Smooth muscle cell (in vitro differentiated cells): ENCODE measurements around the gene NT5C1B. TPM values are rescaled to one million over a fixed set of nuclear protein-coding genes. Genes with fewer than 3 reads are reported as not detected.

Experiments
- DNase-seq: peaks from one replicate; lab custom pipeline; 2025; ENCODE audit not compliant: unreplicated experiment; lab: John Stamatoyannopoulos, UW
- H2AFZ ChIP-seq: fragments of 200-600 bp; sonication (generic); 2 replicates; pipeline ENCODE4 v1.6.0; 2016; ENCODE audit warnings: antibody characterized with exemption, low read depth, mild to moderate bottlenecking
- H3F3A ChIP-seq: fragments of 200-600 bp; sonication (generic); 2 replicates; pipeline ENCODE4 v1.6.0; 2017; ENCODE audit warnings: antibody characterized with exemption, low read depth
- H3K27ac ChIP-seq: fragments of 200-600 bp; sonication (generic); 2 replicates; pipeline ENCODE4 v1.5.1; 2016; ENCODE audit warnings: low read depth, mild to moderate bottlenecking
- H3K27me3 ChIP-seq: fragments of 200-600 bp; sonication (generic); 2 replicates; pipeline ENCODE4 v1.6.1; 2016; ENCODE audit warnings: low read depth, mild to moderate bottlenecking
- H3K36me3 ChIP-seq: fragments of 200-600 bp; sonication (generic); 2 replicates; pipeline ENCODE4 v1.5.1; 2016; ENCODE audit warnings: low read depth
- H3K4me1 ChIP-seq: fragments of 200-600 bp; sonication (generic); 2 replicates; pipeline ENCODE4 v1.5.1; 2016; ENCODE audit warnings: low read depth
- H3K4me2 ChIP-seq: fragments of 200-600 bp; sonication (generic); 2 replicates; pipeline ENCODE4 v1.6.0; 2016; ENCODE audit warnings: mild to moderate bottlenecking
- H3K4me3 ChIP-seq: fragments of 200-600 bp; sonication (generic); 2 replicates; pipeline ENCODE4 v1.5.1; 2016; ENCODE audit warnings: mild to moderate bottlenecking
- H3K79me2 ChIP-seq: fragments of 200-600 bp; sonication (generic); 2 replicates; pipeline ENCODE4 v1.6.0; 2016; ENCODE audit warnings: low read depth, mild to moderate bottlenecking
- H3K9ac ChIP-seq: fragments of 200-600 bp; sonication (generic); 2 replicates; pipeline ENCODE4 v1.6.0; 2016; ENCODE audit warnings: low read depth
- H3K9me3 ChIP-seq: fragments of 200-600 bp; sonication (generic); replicated peaks from 2 replicates; pipeline ENCODE4 v1.5.1; 2016; ENCODE audit warnings: low read depth
- H4K20me1 ChIP-seq: fragments of 200-600 bp; sonication (generic); 2 replicates; pipeline ENCODE4 v1.6.0; 2016; ENCODE audit warnings: low read depth
- CTCF ChIP-seq: fragments of 200-600 bp; sonication (generic); IDR thresholded peaks from 2 replicates; pipeline ENCODE4 v1.5.1; 2017; ENCODE audit warnings: borderline replicate concordance, mild to moderate bottlenecking, antibody characterized with exemption; ENCODE audit not compliant: insufficient read depth, poor library complexity, severe bottlenecking
- WGBS: methylation state at CpG from one replicate; pipeline ENCODE4 v1.1.7; 2016; ENCODE audit warnings: low lambda C conversion rate; 5-methylcytosine and 5-hydroxymethylcytosine counted together
- polyA plus RNA-seq: library from polyadenylated mRNA; unstranded; fragments of >200 nt; fragmentation: Nextera tagmentation; extraction: Ambion mirVana; gene quantifications from 2 replicates; pipeline ENCODE4 v1.2.1, GENCODE V29; 2016
- total RNA-seq: library from RNA; depleted of rRNA; stranded (reverse); fragments of >200 nt; gene quantifications from 2 replicates; pipeline ENCODE4 v1.2.3, GENCODE V29; 2014

NT5C1B gene
- total and polyA plus RNA-seq, 2 experiments from 2014 or later = not detected

GRCh38 chr2:18544171-18544570 is 45.2 kb downstream of the NT5C1B start:
- H3K4me2 ChIP-seq = no peak overlapping the region
- 58% methylated on average over 3 of the region's 3 CpGs for WGBS
- H3K4me3 ChIP-seq = no peak overlapping the region
- H4K20me1 ChIP-seq = no peaks in the 10 kb centered on the region
- H3K27me3 ChIP-seq = no peaks in the 10 kb centered on the region
- H3K27ac ChIP-seq = no peak overlapping the region
- no peaks in the 10 kb centered on the region for H3K9me3 ChIP-seq
- TF ChIP-seq CTCF = no peak
- H3F3A ChIP-seq = no peaks in the 10 kb centered on the region
- no peak overlapping the region for H3K9ac ChIP-seq
- no peaks in the 10 kb centered on the region for H3K79me2 ChIP-seq
- no peak for DNase-seq
- H3K36me3 ChIP-seq = no peaks in the 10 kb centered on the region
- no peak overlapping the region for H2AFZ ChIP-seq
- H3K4me1 ChIP-seq = no peaks in the 10 kb centered on the region

GRCh38 chr2:18540872-18541271 is 48.5 kb downstream of the NT5C1B start:
- Histone ChIP-seq H3K4me1 (no peaks in the 10 kb centered on the region), H3K4me2 (no peak overlapping the region), H3K36me3 (no peaks in the 10 kb centered on the region), H3K9ac (no peak overlapping the region), H3K27me3 (no peaks in the 10 kb centered on the region), H3K4me3 (no peak overlapping the region), H4K20me1 (no peaks in the 10 kb centered on the region), H3K27ac (no peak overlapping the region), H3K79me2 (no peaks in the 10 kb centered on the region), H2AFZ (no peak overlapping the region), H3K9me3 (no peaks in the 10 kb centered on the region), H3F3A (no peaks in the 10 kb centered on the region)
- no peak for TF ChIP-seq CTCF
- no peak for DNase-seq
- WGBS = 78% methylated on average over 2 of the region's 2 CpGs

GRCh38 chr2:18536697-18537096 is 52.7 kb downstream of the NT5C1B start:
- no peak overlapping the region for H2AFZ ChIP-seq
- H4K20me1 ChIP-seq = no peaks in the 10 kb centered on the region
- no peak overlapping the region for H3K27ac ChIP-seq
- no peaks in the 10 kb centered on the region for H3K4me1 ChIP-seq
- no peak for DNase-seq
- no peaks in the 10 kb centered on the region for H3K9me3 ChIP-seq
- H3K9ac ChIP-seq = no peak overlapping the region
- H3K4me3 ChIP-seq = no peak overlapping the region
- H3K36me3 ChIP-seq = no peaks in the 10 kb centered on the region
- no peak for TF ChIP-seq CTCF
- 93% methylated on average over 1 of the region's 1 CpG for WGBS
- no peaks in the 10 kb centered on the region for H3K27me3 ChIP-seq
- H3K4me2 ChIP-seq = no peak overlapping the region
- no peaks in the 10 kb centered on the region for H3F3A ChIP-seq
- H3K79me2 ChIP-seq = no peaks in the 10 kb centered on the region

- Histone ChIP-seq H3K27ac (no peak overlapping the region), H2AFZ (no peak overlapping the region), H3K4me2 (no peak overlapping the region), H3K9me3 (no peaks in the 10 kb centered on the region), H3K79me2 (no peaks in the 10 kb centered on the region), H3K4me1 (no peaks in the 10 kb centered on the region), H3K9ac (no peak overlapping the region), H3K27me3 (no peaks in the 10 kb centered on the region), H3K4me3 (no peak overlapping the region), H3F3A (no peaks in the 10 kb centered on the region), H3K36me3 (no peaks in the 10 kb centered on the region), H4K20me1 (no peaks in the 10 kb centered on the region)
- no peak for TF ChIP-seq CTCF
- 52% methylated on average over 7 of the region's 7 CpGs for WGBS
- DNase-seq = no peak
Observed at GRCh38 chr2:18536100-18536499, 53.3 kb downstream of the NT5C1B start.
